HEK293T (cell line): ENCODE measurements around the gene PANX1.

ENCODE experiments used
- BHLHE40 ChIP-seq: fragments of 450-650 bp; IDR thresholded peaks from 2 replicates; pipeline ENCODE4 v1.6.1; 2016; ENCODE audit warnings: mild to moderate bottlenecking, moderate library complexity, borderline replicate concordance
- CTBP1 ChIP-seq: fragments of 450-650 bp; IDR thresholded peaks from 2 replicates; pipeline ENCODE4 v1.6.1; 2016; ENCODE audit warnings: borderline replicate concordance
- ELF4 ChIP-seq: fragments of 450-650 bp; IDR thresholded peaks from 2 replicates; pipeline ENCODE4 v1.6.1; 2017; ENCODE audit warnings: antibody characterized with exemption
- FOXA1 ChIP-seq: fragments of 450-650 bp; IDR thresholded peaks from 2 replicates; pipeline ENCODE4 v1.6.1; 2016; ENCODE audit warnings: mild to moderate bottlenecking
- FOXK2 ChIP-seq: fragments of 450-650 bp; IDR thresholded peaks from 2 replicates; pipeline ENCODE4 v1.6.1; 2016; ENCODE audit warnings: mild to moderate bottlenecking
- FOXM1 ChIP-seq: fragments of 450-650 bp; IDR thresholded peaks from 2 replicates; pipeline ENCODE4 v1.6.1; 2017; ENCODE audit warnings: mild to moderate bottlenecking, borderline replicate concordance
- NFRKB ChIP-seq: fragments of 450-650 bp; IDR thresholded peaks from 2 replicates; pipeline ENCODE4 v1.6.1; 2016; ENCODE audit warnings: mild to moderate bottlenecking, moderate library complexity
- SP1 ChIP-seq: fragments of 450-650 bp; IDR thresholded peaks from 2 replicates; pipeline ENCODE4 v1.6.1; 2017
- SUZ12 ChIP-seq: fragments of 450-650 bp; IDR thresholded peaks from 2 replicates; pipeline ENCODE4 v1.6.1; 2016; ENCODE audit warnings: mild to moderate bottlenecking
- TARDBP ChIP-seq: fragments of 450-650 bp; IDR thresholded peaks from 2 replicates; pipeline ENCODE4 v1.6.1; 2016
- ZNF384 ChIP-seq: fragments of 450-650 bp; IDR thresholded peaks from 2 replicates; pipeline ENCODE4 v1.6.1; 2016
- TF ChIP-seq, protein P1 (sequence below): fragments of 450-650 bp; IDR thresholded peaks from 2 replicates; pipeline ENCODE4 v1.6.1; 2016

DNA sequence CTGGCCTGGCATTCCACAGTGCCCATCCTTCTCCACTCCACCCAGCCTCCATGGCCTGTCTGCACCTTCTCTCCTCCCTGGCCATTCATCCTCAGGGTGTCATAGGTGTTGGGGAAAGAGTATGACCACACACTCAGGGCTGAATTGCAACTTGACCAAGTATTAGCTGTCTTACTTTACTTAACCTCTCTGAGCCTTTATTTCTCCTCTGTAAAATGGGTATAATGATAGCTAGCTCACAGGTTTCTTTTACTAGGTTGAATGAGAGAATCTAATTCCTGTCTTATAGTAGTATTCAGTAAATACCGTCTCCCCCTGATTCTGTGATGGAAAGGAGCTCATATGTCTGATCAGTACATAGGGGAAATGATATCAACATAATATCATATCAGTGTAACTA lies 16.0 kb downstream of the PANX1 start:
- no peak for TF ChIP-seq BHLHE40
- TF ChIP-seq FOXM1 = no peak
- TF ChIP-seq ELF4 = no peak
- TF ChIP-seq TARDBP = no peak
- TF ChIP-seq CTBP1 = no peak
- no peak for TF ChIP-seq SP1
- TF ChIP-seq ZNF384 = no peak
- no peak for TF ChIP-seq FOXA1
- no peak for TF ChIP-seq NFRKB
- no peak for TF ChIP-seq SUZ12
- TF ChIP-seq, protein P1, sequence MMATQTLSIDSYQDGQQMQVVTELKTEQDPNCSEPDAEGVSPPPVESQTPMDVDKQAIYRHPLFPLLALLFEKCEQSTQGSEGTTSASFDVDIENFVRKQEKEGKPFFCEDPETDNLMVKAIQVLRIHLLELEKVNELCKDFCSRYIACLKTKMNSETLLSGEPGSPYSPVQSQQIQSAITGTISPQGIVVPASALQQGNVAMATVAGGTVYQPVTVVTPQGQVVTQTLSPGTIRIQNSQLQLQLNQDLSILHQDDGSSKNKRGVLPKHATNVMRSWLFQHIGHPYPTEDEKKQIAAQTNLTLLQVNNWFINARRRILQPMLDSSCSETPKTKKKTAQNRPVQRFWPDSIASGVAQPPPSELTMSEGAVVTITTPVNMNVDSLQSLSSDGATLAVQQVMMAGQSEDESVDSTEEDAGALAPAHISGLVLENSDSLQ = no peak
- TF ChIP-seq FOXK2 = no peak
